ENCODE data around the gene IL36RN. TPM values are rescaled to one million over a fixed set of nuclear protein-coding genes. Genes with fewer than 3 reads are reported as not detected.

The IL36RN gene
- total RNA-seq, 6 experiments from 2014 or later = not detected

DNA sequence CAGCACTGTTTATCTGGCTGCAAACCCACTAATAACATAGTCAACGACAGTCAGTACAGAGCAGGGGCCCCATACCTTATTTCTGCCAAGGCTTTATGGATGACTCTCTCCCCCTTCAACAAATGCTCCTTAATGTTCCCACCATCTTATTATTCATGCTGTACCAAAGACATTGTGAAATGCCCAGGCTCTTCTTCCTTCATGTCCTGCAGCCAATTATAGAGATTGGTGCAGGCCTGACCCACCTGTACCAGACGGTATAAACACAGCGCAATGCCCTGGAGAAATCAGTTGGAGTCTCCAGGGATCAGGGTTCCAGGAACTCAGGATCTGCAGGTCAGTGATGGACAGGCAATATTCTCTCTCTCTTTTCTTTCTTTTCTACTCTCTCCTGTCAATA lies 8.7 kb downstream of the IL36RN start, which contains the start of gene IL1F10:
Gene IL1F10, plus strand, starts transcription at position 290 of the 400 bp plus-strand sequence. CDS start 4,769 bp downstream, outside the sequence.
- intact Hi-C loops (cut with DNase I) = no loop called here

DNA sequence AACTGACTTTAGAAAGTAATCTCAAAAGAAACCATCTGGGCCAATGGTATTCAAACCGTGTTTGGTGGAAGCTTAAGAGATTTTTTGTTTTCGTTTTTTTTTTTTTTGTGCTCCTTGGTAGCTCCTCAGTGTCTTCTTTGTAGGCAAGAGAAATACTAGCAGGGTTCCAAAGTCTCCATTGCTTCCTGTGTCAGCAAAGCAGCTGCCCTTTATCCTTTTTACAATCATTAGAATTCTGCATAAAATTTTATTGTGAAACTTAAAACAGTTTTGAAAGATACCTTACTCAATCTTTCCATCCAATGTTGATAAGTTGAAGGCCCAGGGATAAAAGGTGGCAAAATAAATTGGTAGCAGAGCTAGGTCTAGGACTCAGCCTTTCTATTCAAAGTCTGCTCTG lies 9.3 kb downstream of the IL36RN start:
- TF ChIP-seq POLR2A (IDR thresholded peaks at IDR 0.05) = no peak
- TF ChIP-seq, protein P1, sequence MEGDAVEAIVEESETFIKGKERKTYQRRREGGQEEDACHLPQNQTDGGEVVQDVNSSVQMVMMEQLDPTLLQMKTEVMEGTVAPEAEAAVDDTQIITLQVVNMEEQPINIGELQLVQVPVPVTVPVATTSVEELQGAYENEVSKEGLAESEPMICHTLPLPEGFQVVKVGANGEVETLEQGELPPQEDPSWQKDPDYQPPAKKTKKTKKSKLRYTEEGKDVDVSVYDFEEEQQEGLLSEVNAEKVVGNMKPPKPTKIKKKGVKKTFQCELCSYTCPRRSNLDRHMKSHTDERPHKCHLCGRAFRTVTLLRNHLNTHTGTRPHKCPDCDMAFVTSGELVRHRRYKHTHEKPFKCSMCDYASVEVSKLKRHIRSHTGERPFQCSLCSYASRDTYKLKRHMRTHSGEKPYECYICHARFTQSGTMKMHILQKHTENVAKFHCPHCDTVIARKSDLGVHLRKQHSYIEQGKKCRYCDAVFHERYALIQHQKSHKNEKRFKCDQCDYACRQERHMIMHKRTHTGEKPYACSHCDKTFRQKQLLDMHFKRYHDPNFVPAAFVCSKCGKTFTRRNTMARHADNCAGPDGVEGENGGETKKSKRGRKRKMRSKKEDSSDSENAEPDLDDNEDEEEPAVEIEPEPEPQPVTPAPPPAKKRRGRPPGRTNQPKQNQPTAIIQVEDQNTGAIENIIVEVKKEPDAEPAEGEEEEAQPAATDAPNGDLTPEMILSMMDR (IDR thresholded peaks at IDR 0.05) = no peak
- H3K4me1 ChIP-seq = no peaks in the 10 kb centered on the region
- H3K27ac ChIP-seq = no peak overlapping the region
- no peak for DNase-seq
- no peaks in the 10 kb centered on the region for H3K27me3 ChIP-seq
- H3K36me3 ChIP-seq = no peaks in the 10 kb centered on the region
- ATAC-seq = peak in 1 of 4 donors; percentile 9
- no peaks in the 10 kb centered on the region for H3K9me3 ChIP-seq
- H3K4me3 ChIP-seq = no peak overlapping the region
- intact Hi-C loops (cut with DNase I) = no loop called here
- 38% methylated on average over 2 of the region's 2 CpGs for WGBS (ENCODE audit: insufficient coverage, low coverage, low lambda C conversion rate, missing lambda C conversion rate)

More for the DNA sequence above, 8.7 kb downstream of the IL36RN start, which contains the start of gene IL1F10:
- Histone ChIP-seq H3K36me3 (no peaks in the 10 kb centered on the region), H3K27me3 (no peaks in the 10 kb centered on the region), H3K4me3 (no peak within 1 kb of the TSS), H3K9me3 (no peaks in the 10 kb centered on the region), H3K4me1 (no peaks in the 10 kb centered on the region), H3K27ac (no peak within 1 kb of the TSS)
- ATAC-seq = no peak
- TF ChIP-seq, protein P1 (IDR thresholded peaks at IDR 0.05) = no peak
- TF ChIP-seq POLR2A (IDR thresholded peaks at IDR 0.05) = no peak
- WGBS (ENCODE audit: insufficient coverage, low coverage, low lambda C conversion rate, missing lambda C conversion rate) = 95% methylated on average over 3 of the region's 3 CpGs
- no peak for DNase-seq

DNA sequence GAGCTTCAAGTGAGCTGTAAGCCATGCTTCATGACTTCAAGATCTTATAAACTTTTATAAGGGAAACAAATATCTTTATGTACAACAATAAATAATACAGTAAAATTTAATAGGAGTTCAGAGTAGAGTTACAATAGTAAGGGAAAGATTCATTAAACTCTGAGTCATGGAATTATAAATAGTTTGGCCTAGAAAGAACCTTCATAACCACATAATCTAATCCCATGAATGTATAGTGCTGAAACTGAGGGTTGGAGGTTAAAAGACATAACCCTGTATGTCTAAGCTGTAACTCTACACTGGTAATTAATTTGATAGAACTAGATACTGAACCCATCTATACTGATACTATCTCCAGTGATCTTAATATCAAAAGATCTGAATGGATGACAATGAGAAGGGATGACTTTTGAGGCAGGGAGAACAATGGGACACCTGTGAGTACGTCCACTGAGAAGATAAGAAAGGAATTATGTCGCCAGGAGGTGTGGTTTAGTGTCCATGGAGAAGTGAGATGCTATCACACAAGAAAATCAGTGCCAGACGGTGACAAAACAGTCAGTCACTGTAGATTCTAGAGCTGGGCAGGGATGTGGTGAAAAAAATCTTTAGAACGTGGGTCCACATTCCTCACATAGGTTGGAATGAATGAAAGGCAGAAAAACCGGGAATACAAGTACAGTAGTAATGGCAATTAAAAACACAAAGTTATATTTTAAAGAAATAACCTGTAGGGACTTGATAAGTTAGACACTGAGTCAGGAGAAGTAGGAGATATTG lies 9.9 kb downstream of the IL36RN start:
- DNase-seq (no peak), ATAC-seq (no peak)
- no peak overlapping the region for H3K4me3 ChIP-seq
- 35% methylated on average over 5 of the region's 5 CpGs for WGBS (ENCODE audit: insufficient coverage, low coverage, low lambda C conversion rate, missing lambda C conversion rate)
- H3K36me3 ChIP-seq = no peaks in the 10 kb centered on the region
- H3K27me3 ChIP-seq = no peaks in the 10 kb centered on the region
- no peaks in the 10 kb centered on the region for H3K4me1 ChIP-seq
- intact Hi-C loops (cut with DNase I) = no loop called here
- no peak overlapping the region for H3K27ac ChIP-seq
- no peaks in the 10 kb centered on the region for H3K9me3 ChIP-seq
- TF ChIP-seq, protein P1 (IDR thresholded peaks at IDR 0.05) = no peak
- no peak for TF ChIP-seq POLR2A (IDR thresholded peaks at IDR 0.05)

DNA sequence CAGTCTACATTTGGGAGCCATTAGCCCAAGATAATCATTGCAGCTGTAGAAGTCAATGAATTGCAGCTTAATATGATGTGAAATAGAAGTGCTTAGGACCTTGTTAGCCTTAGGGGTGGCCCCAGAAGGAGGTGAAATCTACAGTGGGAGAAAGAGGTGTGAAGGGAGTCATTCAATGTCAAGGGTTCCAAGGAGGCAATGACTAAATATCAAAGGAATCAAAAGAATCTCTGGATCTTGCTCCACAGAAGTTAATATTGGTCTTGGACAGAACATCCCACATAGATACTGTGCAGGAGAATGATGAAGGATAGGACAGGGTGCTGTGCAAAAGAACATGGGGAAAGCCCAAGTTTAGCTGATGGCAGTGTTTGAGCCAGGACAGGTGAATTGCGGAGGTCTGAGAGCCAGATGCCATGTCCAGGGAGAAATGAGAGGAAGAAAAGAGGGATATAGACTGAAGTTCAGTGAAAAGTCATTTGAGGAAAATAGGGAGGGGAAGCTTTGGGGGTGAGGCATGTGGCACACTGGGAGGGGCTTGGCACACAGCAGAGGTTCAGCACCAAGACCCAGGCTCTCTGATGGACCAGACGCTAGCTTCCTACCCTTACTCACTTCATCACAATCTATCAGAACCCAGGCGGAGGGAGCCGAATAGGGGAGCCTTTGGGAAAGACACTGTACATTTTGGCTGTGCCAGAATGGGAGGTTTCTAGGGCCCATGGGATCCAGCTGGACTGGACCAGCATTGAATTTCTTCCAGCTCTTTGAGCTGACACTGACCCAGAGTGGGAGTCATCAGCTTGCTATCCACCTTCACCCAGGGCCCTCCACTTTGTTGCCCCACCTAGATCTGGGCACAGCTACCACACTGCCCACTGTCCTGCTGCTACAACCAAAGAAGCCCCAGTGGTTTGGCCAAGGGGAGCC lies 10.9 kb downstream of the IL36RN start:
- Histone ChIP-seq H3K27ac (no peak overlapping the region), H3K9me3 (no peaks in the 10 kb centered on the region), H3K4me3 (no peak overlapping the region), H3K36me3 (no peaks in the 10 kb centered on the region), H3K27me3 (no peaks in the 10 kb centered on the region), H3K4me1 (no peaks in the 10 kb centered on the region)
- DNase-seq (no peak), ATAC-seq (no peak)
- TF ChIP-seq, protein P1 (IDR thresholded peaks at IDR 0.05) = no peak
- no peak for TF ChIP-seq POLR2A (IDR thresholded peaks at IDR 0.05)
- WGBS (ENCODE audit: insufficient coverage, low coverage, low lambda C conversion rate, missing lambda C conversion rate) = 100% methylated on average over 3 of the region's 4 CpGs
- intact Hi-C loops (cut with DNase I) = no loop called here

All from right lobe of liver (tissue), 6 donors.